Colon (tissue), 2 donors: ENCODE results near the gene STK38L.

Experiments
- FAIRE-seq: peaks from 2 replicates; lab custom pipeline; 2012; peaks lifted over from hg19 to GRCh38; lab: Jason Lieb, UNC
- donor health status: control.
- donor health status: control.

STK38L gene

GRCh38 chr12:27355486-27355885, 111.4 kb downstream of the STK38L start:
- no peak for FAIRE-seq

GRCh38 chr12:27355979-27356378, 111.9 kb downstream of the STK38L start:
- no peak for FAIRE-seq

- FAIRE-seq, result no peak
Observed at GRCh38 chr12:27359578-27360340, 115.7 kb downstream of the STK38L start.

- FAIRE-seq, result no peak
Observed at GRCh38 chr12:27361372-27361771, 117.3 kb downstream of the STK38L start.

- no peak for FAIRE-seq
Observed at GRCh38 chr12:27366621-27367020, 122.5 kb downstream of the STK38L start.

GRCh38 chr12:27367078-27367477, 123.0 kb downstream of the STK38L start:
- FAIRE-seq, result no peak
